Hepatocyte (in vitro differentiated cells): ENCODE results near the gene ALDH4A1. TPM values are rescaled to one million over a fixed set of nuclear protein-coding genes. Genes with fewer than 3 reads are reported as not detected.
"Not testable (repeated sequence)": the region's sequence is repeated elsewhere in the genome, so short reads cannot be mapped to it uniquely, and the experiment has no call there.

Experiments
- DNase-seq: peaks from one replicate; pipeline ENCODE4 v3.0.0-alpha.2; 2016; ENCODE audit warnings: low spot score
- H2AFZ ChIP-seq: fragments of 200-600 bp; sonication (generic); 2 replicates; pipeline ENCODE4 v1.6.0; 2016; ENCODE audit warnings: antibody characterized with exemption, mild to moderate bottlenecking
- H3K27ac ChIP-seq: fragments of 200-600 bp; sonication (generic); 2 replicates; pipeline ENCODE4 v1.5.1; 2016; ENCODE audit warnings: mild to moderate bottlenecking
- H3K27me3 ChIP-seq: fragments of 200-600 bp; sonication (generic); 2 replicates; pipeline ENCODE4 v1.6.1; 2016
- H3K36me3 ChIP-seq: fragments of 200-600 bp; sonication (generic); replicated peaks from 2 replicates; pipeline ENCODE4 v1.5.1; 2016; ENCODE audit warnings: low read depth; ENCODE audit not compliant: insufficient read depth
- H3K4me1 ChIP-seq: fragments of 200-600 bp; sonication (generic); 2 replicates; pipeline ENCODE4 v1.5.1; 2016; ENCODE audit warnings: mild to moderate bottlenecking, moderate library complexity; ENCODE audit not compliant: insufficient read depth
- H3K4me2 ChIP-seq: fragments of 200-600 bp; sonication (generic); 2 replicates; pipeline ENCODE4 v1.6.0; 2016
- H3K4me3 ChIP-seq: fragments of 200-600 bp; sonication (generic); 2 replicates; pipeline ENCODE4 v1.5.1; 2016; ENCODE audit warnings: mild to moderate bottlenecking
- H3K79me2 ChIP-seq: fragments of 200-600 bp; sonication (generic); 2 replicates; pipeline ENCODE4 v1.6.0; 2017; ENCODE audit warnings: mild to moderate bottlenecking
- H3K9me2 ChIP-seq: fragments of 200-600 bp; sonication (generic); replicated peaks from 2 replicates; pipeline ENCODE4 v1.6.0; 2017; ENCODE audit warnings: mild to moderate bottlenecking; ENCODE audit not compliant: insufficient read depth
- H3K9me3 ChIP-seq: fragments of 200-600 bp; sonication (generic); 2 replicates; pipeline ENCODE4 v1.5.1; 2016; ENCODE audit warnings: low read depth, mild to moderate bottlenecking
- H4K20me1 ChIP-seq: fragments of 200-600 bp; sonication (generic); 2 replicates; pipeline ENCODE4 v1.6.0; 2016; ENCODE audit warnings: mild to moderate bottlenecking; ENCODE audit not compliant: insufficient read depth, poor library complexity, severe bottlenecking
- EZH2 ChIP-seq: fragments of 200-600 bp; sonication (generic); IDR thresholded peaks from 2 replicates; pipeline ENCODE4 v1.6.1; 2016; ENCODE audit warnings: antibody characterized with exemption, mild to moderate bottlenecking, borderline replicate concordance
- EZH2phosphoT487 ChIP-seq: fragments of 200-600 bp; sonication (generic); IDR thresholded peaks from one replicate; pipeline ENCODE4 v1.6.1; 2018; ENCODE audit warnings: antibody characterized with exemption, mild to moderate bottlenecking, low read depth, moderate library complexity; ENCODE audit not compliant: unreplicated experiment, severe bottlenecking
- WGBS: methylation state at CpG from one replicate; pipeline ENCODE4 v1.1.6; 2016; ENCODE audit warnings: low lambda C conversion rate; ENCODE audit errors: missing lambda C conversion rate; 5-methylcytosine and 5-hydroxymethylcytosine counted together
- polyA plus RNA-seq: library from polyadenylated mRNA; unstranded; fragments of >200 nt; fragmentation: Nextera tagmentation; extraction: Ambion mirVana; gene quantifications from 2 replicates; pipeline ENCODE4 v1.2.1, GENCODE V29; 2016
- total RNA-seq: library from RNA; depleted of rRNA; stranded (reverse); fragments of >200 nt; gene quantifications from 2 replicates; pipeline ENCODE4 v1.2.3, GENCODE V29; 2014
- TF ChIP-seq, protein P1 (sequence below): fragments of 200-600 bp; sonication (generic); IDR thresholded peaks from 2 replicates; pipeline ENCODE4 v1.5.1; 2016; ENCODE audit warnings: antibody characterized with exemption, mild to moderate bottlenecking; ENCODE audit not compliant: poor library complexity

Gene ALDH4A1
- total and polyA plus RNA-seq, 2 experiments from 2014 or later: 41.4 to 49.1 TPM

DNA sequence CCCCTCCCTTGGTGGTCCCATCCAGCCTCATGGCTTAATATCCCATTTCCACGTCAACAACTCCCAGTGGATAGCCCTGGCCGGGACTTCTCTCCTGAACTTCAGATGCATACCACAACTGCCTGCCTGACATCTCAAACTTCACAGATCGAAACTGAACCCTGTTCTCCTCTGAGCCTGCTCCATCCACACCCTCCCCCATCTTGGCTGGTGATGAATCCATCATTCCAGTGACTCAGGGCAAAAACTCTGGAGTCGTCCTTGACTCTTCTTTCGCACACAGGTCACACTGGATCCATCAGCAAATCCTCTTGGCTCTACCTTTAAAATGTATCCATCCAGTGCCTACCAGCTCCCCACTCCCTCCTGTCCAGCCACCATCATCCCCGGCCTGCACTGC lies 46.8 kb downstream of the ALDH4A1 start:
- Histone ChIP-seq H3K4me2 (no peak overlapping the region), H3K4me1 (no peaks in the 10 kb centered on the region), H2AFZ (no peak overlapping the region), H3K27ac (no peak overlapping the region), H3K36me3 (no peaks in the 10 kb centered on the region), H3K9me3 (no peaks in the 10 kb centered on the region), H3K79me2 (no peaks in the 10 kb centered on the region), H4K20me1 (no peaks in the 10 kb centered on the region), H3K4me3 (no peak overlapping the region), H3K9me2 (no peaks in the 10 kb centered on the region), H3K27me3 (peaks cover 16% of the 10 kb centered on the region)
- 79% methylated on average over 6 of the region's 6 CpGs for WGBS
- TF ChIP-seq EZH2 (no peak), EZH2phosphoT487 (no peak)
- TF ChIP-seq, protein P1, sequence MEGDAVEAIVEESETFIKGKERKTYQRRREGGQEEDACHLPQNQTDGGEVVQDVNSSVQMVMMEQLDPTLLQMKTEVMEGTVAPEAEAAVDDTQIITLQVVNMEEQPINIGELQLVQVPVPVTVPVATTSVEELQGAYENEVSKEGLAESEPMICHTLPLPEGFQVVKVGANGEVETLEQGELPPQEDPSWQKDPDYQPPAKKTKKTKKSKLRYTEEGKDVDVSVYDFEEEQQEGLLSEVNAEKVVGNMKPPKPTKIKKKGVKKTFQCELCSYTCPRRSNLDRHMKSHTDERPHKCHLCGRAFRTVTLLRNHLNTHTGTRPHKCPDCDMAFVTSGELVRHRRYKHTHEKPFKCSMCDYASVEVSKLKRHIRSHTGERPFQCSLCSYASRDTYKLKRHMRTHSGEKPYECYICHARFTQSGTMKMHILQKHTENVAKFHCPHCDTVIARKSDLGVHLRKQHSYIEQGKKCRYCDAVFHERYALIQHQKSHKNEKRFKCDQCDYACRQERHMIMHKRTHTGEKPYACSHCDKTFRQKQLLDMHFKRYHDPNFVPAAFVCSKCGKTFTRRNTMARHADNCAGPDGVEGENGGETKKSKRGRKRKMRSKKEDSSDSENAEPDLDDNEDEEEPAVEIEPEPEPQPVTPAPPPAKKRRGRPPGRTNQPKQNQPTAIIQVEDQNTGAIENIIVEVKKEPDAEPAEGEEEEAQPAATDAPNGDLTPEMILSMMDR: no peak
- no peak for DNase-seq

DNA sequence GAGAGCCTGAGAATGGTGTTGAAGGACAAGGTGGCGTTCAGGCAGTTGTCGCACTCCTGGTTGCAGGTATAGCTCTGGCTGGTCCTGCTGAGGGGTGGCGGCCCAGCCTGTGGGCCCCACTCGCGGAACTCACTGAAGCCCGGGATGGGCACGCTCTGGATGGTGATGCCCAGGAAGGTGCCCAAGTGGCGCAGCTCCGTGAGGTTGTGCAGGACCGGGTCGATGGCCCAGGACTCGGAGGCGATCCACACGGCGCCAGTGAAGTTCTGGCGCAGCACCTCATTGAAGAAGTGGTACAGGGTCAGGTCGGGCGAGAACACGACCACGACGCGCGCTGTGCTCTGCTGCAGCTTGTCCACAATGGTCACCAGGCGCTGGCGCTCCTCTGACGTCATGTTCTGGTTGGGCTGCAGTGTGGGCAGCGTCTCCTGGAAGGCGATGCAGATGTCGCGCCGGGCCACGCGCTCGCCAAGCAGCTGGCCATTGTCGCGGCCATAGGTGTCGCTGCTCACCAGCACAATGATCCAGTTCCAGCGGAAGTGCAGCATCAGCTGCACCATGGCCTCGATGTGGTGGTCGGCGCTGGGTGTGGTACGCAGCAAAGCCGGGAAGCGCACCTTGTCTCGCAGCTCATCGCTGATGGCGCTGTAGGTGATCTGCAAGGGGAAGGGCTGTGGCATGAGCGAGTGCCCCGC lies 47.9 kb downstream of the ALDH4A1 start:
- no peaks in the 10 kb centered on the region for H3K9me2 ChIP-seq
- peaks cover 16% of the 10 kb centered on the region for H3K27me3 ChIP-seq
- no peaks in the 10 kb centered on the region for H3K36me3 ChIP-seq
- no peaks in the 10 kb centered on the region for H3K9me3 ChIP-seq
- no peak overlapping the region for H3K27ac ChIP-seq
- H3K4me3 ChIP-seq: no peak overlapping the region
- no peaks in the 10 kb centered on the region for H3K4me1 ChIP-seq
- WGBS: 94% methylated on average over 47 of the region's 49 CpGs
- H2AFZ ChIP-seq: no peak overlapping the region
- H4K20me1 ChIP-seq: no peaks in the 10 kb centered on the region
- TF ChIP-seq, protein P1: no peak
- no peak for TF ChIP-seq EZH2
- TF ChIP-seq EZH2phosphoT487: no peak
- H3K79me2 ChIP-seq: no peaks in the 10 kb centered on the region
- DNase-seq: no peak
- no peak overlapping the region for H3K4me2 ChIP-seq

DNA sequence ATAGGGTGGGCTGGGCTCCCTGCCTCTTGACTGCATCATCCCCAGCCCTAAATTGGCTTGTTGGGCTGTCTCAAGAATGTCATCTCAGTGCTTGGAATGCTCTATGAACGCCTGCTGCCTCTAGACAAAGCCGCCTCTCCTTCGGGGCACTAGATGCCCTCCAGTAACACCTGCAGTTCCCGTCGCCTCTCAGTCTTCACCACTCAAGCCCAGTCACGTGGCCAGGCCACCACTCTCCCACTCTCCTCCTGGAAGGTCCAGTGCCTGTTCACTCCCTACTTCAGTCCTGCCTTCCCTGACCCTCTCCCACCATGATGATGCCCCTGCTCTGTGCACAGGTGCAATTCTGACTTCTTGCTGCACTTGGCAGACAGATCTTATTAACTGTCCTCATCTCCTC lies 49.9 kb downstream of the ALDH4A1 start:
- Histone ChIP-seq H3K4me2 (no peak overlapping the region), H3K4me1 (peaks cover 5% of the 10 kb centered on the region), H3K79me2 (no peaks in the 10 kb centered on the region), H3K27ac (no peak overlapping the region), H2AFZ (no peak overlapping the region), H3K9me2 (no peaks in the 10 kb centered on the region), H3K27me3 (peaks cover 16% of the 10 kb centered on the region), H3K9me3 (no peaks in the 10 kb centered on the region), H3K36me3 (no peaks in the 10 kb centered on the region), H4K20me1 (no peaks in the 10 kb centered on the region), H3K4me3 (no peak overlapping the region)
- DNase-seq: no peak
- TF ChIP-seq EZH2: no peak
- TF ChIP-seq, protein P1: no peak
- no peak for TF ChIP-seq EZH2phosphoT487
- WGBS: 45% methylated on average over 5 of the region's 6 CpGs

DNA sequence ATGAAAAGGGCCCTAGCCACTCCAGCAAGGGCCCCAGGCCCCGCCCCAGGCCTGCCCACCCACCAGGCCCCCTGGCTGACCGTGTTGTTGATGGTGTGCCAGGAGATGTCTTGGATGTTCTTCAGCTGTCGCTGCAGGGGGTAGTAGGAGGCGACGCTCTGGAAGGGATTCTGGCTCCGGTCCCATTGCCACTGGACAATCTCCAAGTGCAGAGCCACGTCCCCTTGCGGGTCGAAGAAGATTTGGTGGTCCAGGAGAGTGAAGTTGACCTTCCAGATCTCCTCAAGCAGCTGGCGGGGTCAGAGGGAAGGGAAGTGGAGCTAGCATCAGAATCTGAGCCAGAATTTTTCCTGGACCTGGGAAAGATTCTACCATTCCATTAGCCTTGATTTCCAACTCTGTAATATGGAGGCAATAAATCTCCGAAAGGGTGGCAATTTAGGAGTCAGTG lies 53.1 kb downstream of the ALDH4A1 start:
- H4K20me1 ChIP-seq: no peaks in the 10 kb centered on the region
- TF ChIP-seq, protein P1: no peak
- TF ChIP-seq EZH2 (no peak), EZH2phosphoT487 (no peak)
- H3K4me1 ChIP-seq: peaks cover 5% of the 10 kb centered on the region
- no peak for DNase-seq
- no peak overlapping the region for H3K27ac ChIP-seq
- 68% methylated on average over 11 of the region's 11 CpGs for WGBS
- peaks cover 16% of the 10 kb centered on the region for H3K27me3 ChIP-seq
- H3K4me3 ChIP-seq: no peak overlapping the region
- no peaks in the 10 kb centered on the region for H3K79me2 ChIP-seq
- no peaks in the 10 kb centered on the region for H3K36me3 ChIP-seq
- no peak overlapping the region for H3K4me2 ChIP-seq
- H3K9me3 ChIP-seq: no peaks in the 10 kb centered on the region
- H3K9me2 ChIP-seq: no peaks in the 10 kb centered on the region
- no peak overlapping the region for H2AFZ ChIP-seq

DNA sequence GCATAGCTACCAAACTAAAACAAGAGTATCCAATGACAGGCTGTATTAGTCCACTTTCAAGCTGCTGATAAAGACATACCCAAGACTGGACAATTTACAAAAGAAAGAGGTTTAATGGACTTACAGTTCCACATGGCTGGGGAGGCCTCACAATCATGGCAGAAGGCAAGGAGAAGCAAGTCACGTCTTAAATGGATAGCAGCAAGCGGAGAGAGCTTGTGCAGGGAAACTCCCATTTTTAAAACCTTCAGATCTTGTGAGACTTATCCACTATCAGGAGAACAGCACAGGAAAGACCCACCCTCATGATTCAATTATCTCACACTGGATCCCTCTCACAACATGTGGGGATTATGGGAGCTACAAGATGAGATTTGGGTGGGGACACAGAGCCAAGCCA lies 54.6 kb downstream of the ALDH4A1 start:
- not testable (repeated sequence) for H3K36me3 ChIP-seq, H3K4me2 ChIP-seq, H3K4me3 ChIP-seq, DNase-seq, H4K20me1 ChIP-seq, H3K9me3 ChIP-seq, H3K9me2 ChIP-seq, H2AFZ ChIP-seq, H3K4me1 ChIP-seq, H3K79me2 ChIP-seq, H3K27me3 ChIP-seq, H3K27ac ChIP-seq
- WGBS: 88% methylated on average over 2 of the region's 2 CpGs
